Measurements from ENCODE around the gene MEF2B. TPM values are rescaled to one million over a fixed set of nuclear protein-coding genes. Genes with fewer than 3 reads are reported as not detected.

MEF2B gene
- total RNA-seq, 1 experiment from 2014 or later = 1.1 TPM

DNA sequence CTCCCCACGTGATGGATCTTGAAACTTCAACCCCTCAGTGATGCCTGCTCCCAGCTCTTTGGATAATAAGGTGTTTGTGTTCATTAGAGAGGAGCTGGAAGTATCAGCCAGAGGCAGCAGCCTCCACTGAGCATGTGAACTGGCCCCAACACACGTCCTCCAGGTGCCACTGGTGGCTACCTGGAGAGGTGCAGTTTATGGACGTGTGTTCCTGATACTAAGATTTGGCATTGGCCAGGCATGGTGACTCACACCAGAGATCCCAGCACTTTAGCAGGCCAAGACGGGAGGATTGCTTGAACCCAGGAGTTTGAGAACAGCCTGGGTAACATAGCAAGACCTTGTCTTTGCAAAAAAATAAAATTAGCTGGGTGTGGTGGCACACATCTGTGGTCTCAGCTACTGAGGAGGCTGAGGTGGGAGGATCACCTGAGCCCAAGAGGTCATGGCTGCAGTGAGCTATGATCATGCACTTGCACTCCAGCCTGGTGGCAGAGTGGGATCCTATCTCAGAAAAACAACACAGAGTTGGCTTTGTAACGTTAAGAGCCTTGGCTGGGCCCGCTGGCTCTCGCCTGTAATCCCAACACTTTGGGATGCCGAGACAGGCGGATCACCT is 71.9 kb downstream of the MEF2B start:
- no peak for TF ChIP-seq POLR2AphosphoS5 (IDR thresholded peaks at IDR 0.05; ENCODE audit: low read depth, low read length)
- TF ChIP-seq TCF7L2 (IDR thresholded peaks at IDR 0.05; ENCODE audit: low read depth, low read length) = no peak
- TF ChIP-seq, protein P1, sequence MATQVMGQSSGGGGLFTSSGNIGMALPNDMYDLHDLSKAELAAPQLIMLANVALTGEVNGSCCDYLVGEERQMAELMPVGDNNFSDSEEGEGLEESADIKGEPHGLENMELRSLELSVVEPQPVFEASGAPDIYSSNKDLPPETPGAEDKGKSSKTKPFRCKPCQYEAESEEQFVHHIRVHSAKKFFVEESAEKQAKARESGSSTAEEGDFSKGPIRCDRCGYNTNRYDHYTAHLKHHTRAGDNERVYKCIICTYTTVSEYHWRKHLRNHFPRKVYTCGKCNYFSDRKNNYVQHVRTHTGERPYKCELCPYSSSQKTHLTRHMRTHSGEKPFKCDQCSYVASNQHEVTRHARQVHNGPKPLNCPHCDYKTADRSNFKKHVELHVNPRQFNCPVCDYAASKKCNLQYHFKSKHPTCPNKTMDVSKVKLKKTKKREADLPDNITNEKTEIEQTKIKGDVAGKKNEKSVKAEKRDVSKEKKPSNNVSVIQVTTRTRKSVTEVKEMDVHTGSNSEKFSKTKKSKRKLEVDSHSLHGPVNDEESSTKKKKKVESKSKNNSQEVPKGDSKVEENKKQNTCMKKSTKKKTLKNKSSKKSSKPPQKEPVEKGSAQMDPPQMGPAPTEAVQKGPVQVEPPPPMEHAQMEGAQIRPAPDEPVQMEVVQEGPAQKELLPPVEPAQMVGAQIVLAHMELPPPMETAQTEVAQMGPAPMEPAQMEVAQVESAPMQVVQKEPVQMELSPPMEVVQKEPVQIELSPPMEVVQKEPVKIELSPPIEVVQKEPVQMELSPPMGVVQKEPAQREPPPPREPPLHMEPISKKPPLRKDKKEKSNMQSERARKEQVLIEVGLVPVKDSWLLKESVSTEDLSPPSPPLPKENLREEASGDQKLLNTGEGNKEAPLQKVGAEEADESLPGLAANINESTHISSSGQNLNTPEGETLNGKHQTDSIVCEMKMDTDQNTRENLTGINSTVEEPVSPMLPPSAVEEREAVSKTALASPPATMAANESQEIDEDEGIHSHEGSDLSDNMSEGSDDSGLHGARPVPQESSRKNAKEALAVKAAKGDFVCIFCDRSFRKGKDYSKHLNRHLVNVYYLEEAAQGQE (IDR thresholded peaks at IDR 0.05; ENCODE audit: insufficient read depth in 1 of 2, low read depth in 2 of 2, low read length in 1 of 2) = no peak
- TF ChIP-seq, protein P2, sequence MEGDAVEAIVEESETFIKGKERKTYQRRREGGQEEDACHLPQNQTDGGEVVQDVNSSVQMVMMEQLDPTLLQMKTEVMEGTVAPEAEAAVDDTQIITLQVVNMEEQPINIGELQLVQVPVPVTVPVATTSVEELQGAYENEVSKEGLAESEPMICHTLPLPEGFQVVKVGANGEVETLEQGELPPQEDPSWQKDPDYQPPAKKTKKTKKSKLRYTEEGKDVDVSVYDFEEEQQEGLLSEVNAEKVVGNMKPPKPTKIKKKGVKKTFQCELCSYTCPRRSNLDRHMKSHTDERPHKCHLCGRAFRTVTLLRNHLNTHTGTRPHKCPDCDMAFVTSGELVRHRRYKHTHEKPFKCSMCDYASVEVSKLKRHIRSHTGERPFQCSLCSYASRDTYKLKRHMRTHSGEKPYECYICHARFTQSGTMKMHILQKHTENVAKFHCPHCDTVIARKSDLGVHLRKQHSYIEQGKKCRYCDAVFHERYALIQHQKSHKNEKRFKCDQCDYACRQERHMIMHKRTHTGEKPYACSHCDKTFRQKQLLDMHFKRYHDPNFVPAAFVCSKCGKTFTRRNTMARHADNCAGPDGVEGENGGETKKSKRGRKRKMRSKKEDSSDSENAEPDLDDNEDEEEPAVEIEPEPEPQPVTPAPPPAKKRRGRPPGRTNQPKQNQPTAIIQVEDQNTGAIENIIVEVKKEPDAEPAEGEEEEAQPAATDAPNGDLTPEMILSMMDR (IDR thresholded peaks at IDR 0.05) = no peak
- no peak for TF ChIP-seq SIN3A (IDR thresholded peaks at IDR 0.05; ENCODE audit: borderline replicate concordance, insufficient read depth, low read depth, low read length)
- no peak for DNase-seq (ENCODE audit: low read depth, low spot score)
- no peak for ATAC-seq

DNA sequence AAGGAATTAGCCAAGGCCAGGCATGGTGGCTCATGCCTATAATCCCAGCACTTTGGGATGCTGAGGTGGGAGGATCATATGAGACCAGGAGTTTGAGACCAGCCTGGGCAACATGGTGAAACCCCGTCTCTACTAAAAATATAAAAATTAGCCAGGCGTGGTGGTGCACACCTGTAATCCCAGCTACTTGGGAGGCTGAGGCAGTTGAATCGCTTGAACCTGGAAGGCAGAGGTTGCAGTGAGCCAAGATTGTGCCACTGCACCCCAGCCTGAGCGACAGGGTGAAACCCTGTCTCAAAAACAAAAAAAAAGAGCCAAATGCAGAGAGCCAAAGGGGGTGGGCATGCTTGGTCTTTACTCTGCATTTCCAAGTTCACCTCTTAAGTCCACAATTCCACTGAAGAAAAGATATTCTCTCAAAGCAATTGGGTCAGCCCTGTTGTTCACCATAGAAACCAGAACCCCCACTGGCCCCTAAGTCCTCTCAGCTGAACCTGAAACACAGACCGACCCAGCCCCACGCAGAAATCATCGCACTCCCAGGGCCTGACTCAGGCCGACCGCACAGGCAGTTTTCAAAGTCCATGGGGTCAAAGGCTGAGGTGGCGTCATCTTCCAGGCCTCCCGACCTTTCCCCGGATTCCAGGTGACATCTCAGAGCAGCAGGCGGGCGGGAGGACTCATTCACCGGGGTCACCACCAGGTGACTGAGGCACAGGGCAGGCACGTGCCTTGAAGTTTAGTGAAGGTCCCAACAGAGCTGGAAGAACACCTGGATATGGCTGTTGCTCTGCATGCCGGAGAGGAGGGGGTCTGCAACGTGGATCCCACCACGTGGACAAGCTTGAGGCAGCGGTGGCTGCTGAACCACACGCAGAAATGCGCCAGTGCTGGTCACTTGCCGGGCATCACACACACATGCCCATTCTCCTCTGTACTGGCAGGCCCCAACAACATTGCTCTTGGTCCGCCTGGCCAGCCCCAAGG is 73.1 kb downstream of the MEF2B start:
- ATAC-seq (no peak), DNase-seq (ENCODE audit: low read depth, low spot score) (no peak)
- Histone ChIP-seq H3K4me3 (ENCODE audit: low read depth in 2 of 2, low read length in 2 of 2) (no peak overlapping the region), H3K27ac (ENCODE audit: low read length) (no peak overlapping the region), H3K4me1 (ENCODE audit: control insufficient read depth, insufficient read depth, low read length) (no peaks in the 10 kb centered on the region), H3K27me3 (ENCODE audit: control insufficient read depth, insufficient read depth, low read length) (no peaks in the 10 kb centered on the region), H3K9me3 (ENCODE audit: control insufficient read depth, insufficient read depth, low read depth, low read length) (no peaks in the 10 kb centered on the region), H3K36me3 (ENCODE audit: control insufficient read depth, insufficient read depth, low read length) (no peaks in the 10 kb centered on the region)
- no TSS peak for BruUV-seq (replicated peaks)
- POLR2A ChIA-PET = no interaction called here
- TF ChIP-seq POLR2AphosphoS5 (IDR thresholded peaks at IDR 0.05; ENCODE audit: low read depth, low read length) (no peak), SIN3A (IDR thresholded peaks at IDR 0.05; ENCODE audit: borderline replicate concordance, insufficient read depth, low read depth, low read length) (no peak), TCF7L2 (IDR thresholded peaks at IDR 0.05; ENCODE audit: low read depth, low read length) (no peak)
- TF ChIP-seq, protein P2 (IDR thresholded peaks at IDR 0.05) = no peak
- TF ChIP-seq, protein P1 (IDR thresholded peaks at IDR 0.05; ENCODE audit: insufficient read depth in 1 of 2, low read depth in 2 of 2, low read length in 1 of 2) = no peak
- in situ Hi-C loops (cut with HindIII; ENCODE audit: low pct_unique_long_range_greater_than_20kb, low sequenced_read_pairs) = no loop called here
- CTCF ChIA-PET = interaction anchor here (0.6 kb wide), 1 partner anchor 124 kb away, joined by 9 read pairs; no protein-coding TSS in a partner anchor
- intact Hi-C loops (cut with micrococcal nuclease; ENCODE audit: unreplicated experiment) = no loop called here

More for the DNA sequence above, 71.9 kb downstream of the MEF2B start:
- POLR2A ChIA-PET = no interaction called here
- Histone ChIP-seq H3K27ac (ENCODE audit: low read length) (no peak overlapping the region), H3K9me3 (ENCODE audit: control insufficient read depth, insufficient read depth, low read depth, low read length) (no peaks in the 10 kb centered on the region), H3K36me3 (ENCODE audit: control insufficient read depth, insufficient read depth, low read length) (no peaks in the 10 kb centered on the region), H3K4me3 (ENCODE audit: low read depth in 2 of 2, low read length in 2 of 2) (no peak overlapping the region), H3K27me3 (ENCODE audit: control insufficient read depth, insufficient read depth, low read length) (no peaks in the 10 kb centered on the region), H3K4me1 (ENCODE audit: control insufficient read depth, insufficient read depth, low read length) (no peaks in the 10 kb centered on the region)
- CTCF ChIA-PET = no interaction called here
- intact Hi-C loops (cut with micrococcal nuclease; ENCODE audit: unreplicated experiment) (no loop called here), in situ Hi-C loops (cut with HindIII; ENCODE audit: low pct_unique_long_range_greater_than_20kb, low sequenced_read_pairs) (no loop called here)
- BruUV-seq (replicated peaks) = no TSS peak

Measured in Panc1 (cell line).